IMR-90 (cell line): ENCODE data around the gene HRC. TPM values are rescaled to one million over a fixed set of nuclear protein-coding genes. Genes with fewer than 3 reads are reported as not detected.
A peak's percentile ranks its signal among the peaks of the same experiment; 100 is the strongest.

Source experiments
- ATAC-seq: fragments of 200-7000 bp; cut with Tn5 transposase; 2 replicates; pipeline ENCODE4 v1.9.1; 2020; ENCODE audit warnings: low read depth, mild to moderate bottlenecking, moderate library complexity
- BruUV-seq: library from RNA; stranded (reverse); fragments of 400-500 nt; replicated peaks from 2 replicates; lab custom pipeline; 2021; lab: Mats Ljungman, UMichigan
- CTCF ChIA-PET: fragments of 300-600 bp; formaldehyde crosslinking; extraction: SDS; loops from one replicate; lab custom pipeline; 2021; ENCODE audit warnings: antibody characterized with exemption; lab: Yijun Ruan, JAX
- POLR2A ChIA-PET: fragments of 300-600 bp; sonication (Branson Sonifier 250); formaldehyde crosslinking; loops from one replicate; lab custom pipeline; 2022; ENCODE audit warnings: antibody characterized with exemption; ENCODE audit not compliant: unreplicated experiment; lab: Charles Lee
- DNase-seq: peaks from one replicate; pipeline ENCODE4 v3.0.0; 2013
- H2AFZ ChIP-seq: replicated peaks from 2 replicates; pipeline ENCODE3; 2013; ENCODE audit warnings: low read length, mild to moderate bottlenecking; ENCODE audit not compliant: poor library complexity
- H2AK5ac ChIP-seq: 2 replicates; pipeline ENCODE4 v1.6.1; 2013; ENCODE audit warnings: low read depth, low read length, inconsistent platforms
- H2AK9ac ChIP-seq: replicated peaks from 2 replicates; pipeline ENCODE3; 2013; ENCODE audit warnings: mild to moderate bottlenecking, low read depth, low read length, moderate library complexity; ENCODE audit not compliant: poor library complexity
- H2BK120ac ChIP-seq: 2 replicates; pipeline ENCODE4 v1.6.1; 2013; ENCODE audit warnings: low read depth, low read length, inconsistent platforms
- H2BK15ac ChIP-seq: 3 replicates; pipeline ENCODE4 v1.6.1; 2013; ENCODE audit warnings: low read depth, low read length, inconsistent platforms
- H2BK20ac ChIP-seq: 2 replicates; pipeline ENCODE4 v1.6.1; 2013; ENCODE audit warnings: low read depth, mild to moderate bottlenecking, inconsistent platforms, low read length, moderate library complexity
- H2BK5ac ChIP-seq: 2 replicates; pipeline ENCODE4 v1.6.1; 2013; ENCODE audit warnings: mild to moderate bottlenecking, low read depth, low read length, inconsistent platforms; ENCODE audit not compliant: poor library complexity, severe bottlenecking
- H3K14ac ChIP-seq: replicated peaks from 2 replicates; pipeline ENCODE4 v1.6.1; 2013; ENCODE audit warnings: low read depth, low read length, inconsistent platforms
- H3K18ac ChIP-seq: 2 replicates; pipeline ENCODE4 v1.6.1; 2013; ENCODE audit warnings: low read depth, low read length, control low read depth
- H3K23ac ChIP-seq: 2 replicates; pipeline ENCODE4 v1.6.1; 2013; ENCODE audit warnings: low read depth, low read length, inconsistent platforms
- H3K27ac ChIP-seq: 2 replicates; pipeline ENCODE4 v1.5.1; 2013; ENCODE audit warnings: mild to moderate bottlenecking, control low read depth, low read length; ENCODE audit not compliant: insufficient read depth
- H3K27me3 ChIP-seq: 2 replicates; pipeline ENCODE4 v1.6.1; 2013; ENCODE audit warnings: low read length; ENCODE audit not compliant: control insufficient read depth, insufficient read depth
- H3K36me3 ChIP-seq: 2 replicates; pipeline ENCODE4 v1.6.1; 2013; ENCODE audit warnings: low read length, mixed read lengths; ENCODE audit not compliant: control insufficient read depth, insufficient read depth
- H3K4ac ChIP-seq: 2 replicates; pipeline ENCODE4 v1.6.1; 2013; ENCODE audit warnings: low read depth, low read length, inconsistent platforms
- H3K4me1 ChIP-seq: 2 replicates; pipeline ENCODE4 v1.6.1; 2013; ENCODE audit warnings: low read length, mixed read lengths; ENCODE audit not compliant: control insufficient read depth, insufficient read depth
- H3K4me2 ChIP-seq: 2 replicates; pipeline ENCODE4 v1.6.1; 2013; ENCODE audit warnings: low read depth, mild to moderate bottlenecking, control low read depth, low read length, moderate library complexity
- H3K4me3 ChIP-seq: 2 replicates; pipeline ENCODE4 v1.5.1; 2013; ENCODE audit warnings: low read depth, mild to moderate bottlenecking, control low read depth, low read length, moderate library complexity; ENCODE audit not compliant: insufficient read depth
- H3K56ac ChIP-seq: 2 replicates; pipeline ENCODE4 v1.6.1; 2013; ENCODE audit warnings: low read length, inconsistent platforms; ENCODE audit not compliant: insufficient read depth; ENCODE audit errors: extremely low read depth
- H3K79me1 ChIP-seq, 2 experiments: 2 replicates each; pipeline ENCODE4 v1.6.1; 2013; ENCODE audit warnings: low read length in 2 of 2, inconsistent platforms in 1 of 2, low read depth in 1 of 2
- H3K9ac ChIP-seq: 2 replicates; pipeline ENCODE4 v1.6.1; 2013; ENCODE audit warnings: low read depth, low read length, control low read depth
- H3K9me1 ChIP-seq: 2 replicates; pipeline ENCODE4 v1.6.1; 2013; ENCODE audit warnings: low read length, inconsistent platforms; ENCODE audit not compliant: insufficient read depth
- H3K9me3 ChIP-seq: 2 replicates; pipeline ENCODE4 v1.6.1; 2013; ENCODE audit warnings: low read length; ENCODE audit not compliant: control insufficient read depth, insufficient read depth
- H4K20me1 ChIP-seq: 2 replicates; pipeline ENCODE4 v1.6.1; 2013; ENCODE audit warnings: low read length, inconsistent platforms; ENCODE audit not compliant: insufficient read depth
- H4K5ac ChIP-seq: 2 replicates; pipeline ENCODE4 v1.6.1; 2013; ENCODE audit warnings: mild to moderate bottlenecking, low read depth, low read length, control low read depth
- H4K8ac ChIP-seq, 2 experiments: 2 replicates each; pipeline ENCODE4 v1.6.1; 2013; ENCODE audit warnings: low read depth in 2 of 2, low read length in 2 of 2, control low read depth in 1 of 2, inconsistent platforms in 1 of 2
- H4K91ac ChIP-seq: 2 replicates; pipeline ENCODE4 v1.6.1; 2013; ENCODE audit warnings: low read depth, low read length, inconsistent platforms; ENCODE audit not compliant: insufficient read depth
- BHLHE40 ChIP-seq: fragments of 150-350 bp; IDR thresholded peaks from 2 replicates; pipeline ENCODE4 v1.6.1; 2016; ENCODE audit warnings: mild to moderate bottlenecking, low read depth, low read length
- CEBPB ChIP-seq: IDR thresholded peaks from 2 replicates; pipeline ENCODE4 v1.6.1; 2012; ENCODE audit warnings: low read depth, low read length, improper control_type of control experiment
- FOS ChIP-seq: fragments of 150-350 bp; IDR thresholded peaks from 2 replicates; pipeline ENCODE4 v1.6.1; 2016; ENCODE audit warnings: low read depth, low read length
- MAZ ChIP-seq: IDR thresholded peaks from 2 replicates; pipeline ENCODE4 v1.6.1; 2012; ENCODE audit warnings: low read depth, mild to moderate bottlenecking, low read length, improper control_type of control experiment, moderate library complexity, borderline replicate concordance
- NFE2L2 ChIP-seq: fragments of 150-350 bp; IDR thresholded peaks from 2 replicates; pipeline ENCODE4 v1.6.1; 2016; ENCODE audit warnings: low read depth, mild to moderate bottlenecking, low read length
- RCOR1 ChIP-seq: IDR thresholded peaks from 2 replicates; pipeline ENCODE4 v1.6.1; 2012; ENCODE audit warnings: mild to moderate bottlenecking, low read length, improper control_type of control experiment; ENCODE audit not compliant: insufficient replicate concordance
- WGBS, 2 experiments: methylation state at CpG; one replicate each; pipeline versions ENCODE4 v1.1.5 to v1.1.7; 2013; ENCODE audit warnings: missing lambda C conversion rate in 2 of 2; ENCODE audit not compliant: insufficient read length in 1 of 2; ENCODE audit errors: extremely low coverage in 2 of 2; 5-methylcytosine and 5-hydroxymethylcytosine counted together
- dilution Hi-C: fragments of 300-500 bp; cut with HindIII; formaldehyde crosslinking; loops from one replicate; pipeline ENCODE4 v1.14.3; 2018; ENCODE audit warnings: low sequenced_read_pairs; ENCODE audit not compliant: unreplicated experiment
- in situ Hi-C: fragments of 300-500 bp; cut with MboI; formaldehyde crosslinking; loops from 3 replicates; pipeline ENCODE4 v1.14.3; 2019; ENCODE audit warnings: low sequenced_read_pairs, inconsistent platforms, mixed read lengths
- intact Hi-C: fragments of 100-400 bp; cut with micrococcal nuclease; formaldehyde crosslinking; loops from 2 replicates; pipeline ENCODE4 v1.10.0; 2022
- polyA plus RNA-seq, 3 experiments: library from polyadenylated mRNA; depleted of rRNA; stranded (reverse); fragments of >200 nt; gene quantifications; 2 replicates each; pipeline ENCODE4 v1.2.3, GENCODE V29; 2012; ENCODE audit warnings: low replicate concordance in 1 of 3
- total RNA-seq: library from RNA; depleted of rRNA; stranded (reverse); fragments of >200 nt; gene quantifications from 2 replicates; pipeline ENCODE4 v1.2.3, GENCODE V29; 2012

Gene HRC
- total and polyA plus RNA-seq, 2 of the 4 experiments (the other 2 are of a cell fraction): 0.03 TPM; not detected in 1

- TF ChIP-seq NFE2L2: no peak
- TF ChIP-seq MAZ: no peak
- no peak for TF ChIP-seq BHLHE40
- no peak for TF ChIP-seq RCOR1
- no peak for TF ChIP-seq FOS
These were observed 45.8 kb upstream of the HRC start (continued) for GRCh38 chr19:49201042-49201441.

DNA sequence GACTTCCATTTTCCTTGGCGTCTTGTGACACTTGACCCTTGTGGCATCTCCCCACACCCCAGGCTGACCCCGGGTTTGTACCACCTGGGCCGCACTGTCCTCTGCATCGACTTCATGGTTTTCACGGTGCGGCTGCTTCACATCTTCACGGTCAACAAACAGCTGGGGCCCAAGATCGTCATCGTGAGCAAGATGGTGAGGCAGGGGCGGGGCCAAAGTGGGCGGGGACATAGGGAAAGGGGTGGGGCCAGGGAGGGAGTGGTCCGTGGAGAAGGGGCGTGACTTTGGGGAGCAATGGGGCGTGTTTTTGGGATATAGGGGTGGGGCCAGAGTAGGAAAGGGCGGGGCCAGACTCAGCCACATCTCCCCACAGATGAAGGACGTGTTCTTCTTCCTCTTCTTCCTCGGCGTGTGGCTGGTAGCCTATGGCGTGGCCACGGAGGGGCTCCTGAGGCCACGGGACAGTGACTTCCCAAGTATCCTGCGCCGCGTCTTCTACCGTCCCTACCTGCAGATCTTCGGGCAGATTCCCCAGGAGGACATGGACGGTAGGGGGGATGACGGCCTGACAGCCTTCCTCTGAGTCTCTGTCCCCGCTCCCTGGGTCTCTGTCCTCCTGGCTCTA, 45.2 kb upstream of the HRC start:
- in situ Hi-C loops (loop anchor here (5.0 kb wide), 1 partner anchor 103 kb away; no protein-coding TSS in a partner anchor), dilution Hi-C loops (no loop called here), intact Hi-C loops (loop anchor here (10.0 kb wide), 1 partner anchor 206 kb away; the partner anchor contains the start of genes GYS1 and RUVBL2)
- Histone ChIP-seq H4K91ac (no peak overlapping the region), H2AK5ac (no peak overlapping the region), H3K14ac (no peak overlapping the region), H2BK20ac (no peak overlapping the region), H4K5ac (no peak overlapping the region), H3K4ac (no peak overlapping the region), H3K9ac (no peak overlapping the region), H3K23ac (no peak overlapping the region), H2BK15ac (no peak overlapping the region), H3K9me3 (no peaks in the 10 kb centered on the region), H2BK120ac (no peak overlapping the region), H3K27me3 (no peaks in the 10 kb centered on the region), H3K9me1 (no peaks in the 10 kb centered on the region), H2AK9ac (peak overlapping the region; percentile 42), H4K8ac (no peak overlapping the region), H3K79me1 (peaks cover 3% of the 10 kb centered on the region in 2 experiments; a peak in 1 of 4 replicates), H2AFZ (no peak overlapping the region), H3K36me3 (peaks cover 25% of the 10 kb centered on the region), H3K4me3 (no peak overlapping the region), H3K27ac (no peak overlapping the region), H3K4me2 (no peak overlapping the region), H4K20me1 (no peaks in the 10 kb centered on the region; the same call in none of the 2 replicates), H3K18ac (no peak overlapping the region), H2BK5ac (no peak overlapping the region), H3K4me1 (no peaks in the 10 kb centered on the region), H3K56ac (no peak overlapping the region)
- CTCF ChIA-PET: no interaction called here
- TF ChIP-seq CEBPB: no peak
- peak; percentile 28; the same call in 1 of the 2 replicates for ATAC-seq
- DNase-seq: no peak
- 97% methylated on average over 6 of the region's 29 CpGs; no CpG with 5 or more reads in 1 of the 2 experiments for WGBS, 2 experiments
- POLR2A ChIA-PET: no interaction called here
- BruUV-seq: no TSS peak
